T-helper 2 cell treated with Interferon-gamma antibody and Interleukin-4, amounts not matched to agents 5 μg/mL and 100 μg/mL, for 36 hours (primary cell): ENCODE results near the gene ITPR2.
A peak's percentile ranks its signal among the peaks of the same experiment; 100 is the strongest.
"Not testable (repeated sequence)": the region's sequence is repeated elsewhere in the genome, so short reads cannot be mapped to it uniquely, and the experiment has no call there.

ENCODE experiments used
- DNase-seq: peaks from one replicate; pipeline ENCODE4 v3.0.0; 2021; ENCODE audit warnings: low spot score
- H3K27ac Mint-ChIP-seq: one replicate; pipeline ENCODE4 v1.8.0; 2021; ENCODE audit warnings: mild to moderate bottlenecking, mixed read lengths
- H3K27me3 Mint-ChIP-seq: one replicate; pipeline ENCODE4 v1.8.0; 2021; ENCODE audit warnings: low read depth, mixed read lengths
- H3K36me3 Mint-ChIP-seq: one replicate; pipeline ENCODE4 v1.8.0; 2021; ENCODE audit warnings: low read depth, mixed read lengths
- H3K4me1 Mint-ChIP-seq: one replicate; pipeline ENCODE4 v1.8.0; 2021; ENCODE audit warnings: low read depth, mixed read lengths
- H3K4me3 Mint-ChIP-seq: one replicate; pipeline ENCODE4 v1.8.0; 2022; ENCODE audit warnings: mild to moderate bottlenecking, moderate library complexity, mixed read lengths
- H3K9me3 Mint-ChIP-seq: one replicate; pipeline ENCODE4 v1.8.0; 2021; ENCODE audit warnings: mixed read lengths

The ITPR2 gene

DNA sequence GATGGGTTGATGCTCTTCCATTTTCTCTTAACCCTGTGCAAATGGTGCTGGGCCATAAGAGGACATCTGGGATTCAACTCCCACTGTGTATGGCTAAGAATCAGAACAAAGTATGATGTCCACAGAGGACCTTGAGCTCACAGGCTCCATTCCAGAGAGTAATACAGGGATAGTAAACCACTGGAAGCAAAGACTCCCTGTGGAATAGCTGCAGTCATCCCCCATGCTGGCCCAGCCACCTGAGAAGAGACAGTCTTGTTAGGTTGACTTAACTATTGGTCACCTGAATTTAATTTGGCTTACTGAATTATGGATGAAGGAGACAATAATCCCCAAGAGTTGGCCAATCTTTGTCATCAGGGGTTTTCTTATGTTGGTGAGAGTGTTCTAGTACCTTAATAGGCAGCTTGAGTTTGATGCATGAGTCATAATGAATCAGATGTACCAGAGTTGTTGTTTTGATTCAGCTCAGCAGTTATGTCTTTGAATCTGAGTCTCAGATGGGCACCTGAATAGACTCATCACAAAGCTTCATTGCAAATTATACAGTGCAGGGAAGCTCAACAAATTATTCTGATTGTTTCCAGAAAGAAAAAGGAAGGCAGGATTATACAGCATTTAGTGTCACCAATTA lies 514.9 kb downstream of the ITPR2 start:
- peaks cover 9% of the 10 kb centered on the region for H3K27me3 Mint-ChIP-seq
- H3K36me3 Mint-ChIP-seq, result no peaks in the 10 kb centered on the region
- peaks cover 14% of the 10 kb centered on the region for H3K9me3 Mint-ChIP-seq
- no peaks in the 10 kb centered on the region for H3K4me1 Mint-ChIP-seq
- DNase-seq, result no peak
- no peak overlapping the region for H3K27ac Mint-ChIP-seq
- no peak overlapping the region for H3K4me3 Mint-ChIP-seq

DNA sequence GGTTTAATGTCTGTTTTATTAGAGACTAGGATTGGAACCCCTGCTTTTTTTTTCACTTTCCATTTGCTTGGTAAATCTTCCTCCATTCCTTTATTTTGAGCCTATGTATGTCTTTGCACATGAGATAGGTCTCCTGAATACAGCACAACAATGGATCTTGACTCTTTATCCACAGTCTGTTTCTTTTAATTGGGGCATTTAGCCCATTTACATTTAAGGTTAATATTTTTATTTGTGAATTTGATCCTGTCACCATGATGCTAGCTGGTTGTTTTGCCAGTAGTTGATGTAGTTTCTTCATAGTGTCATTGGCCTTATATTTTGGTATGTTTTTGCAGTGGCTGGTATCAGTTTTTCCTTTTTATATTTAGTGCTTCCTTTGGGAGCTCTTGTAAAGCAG lies 518.9 kb downstream of the ITPR2 start:
- H3K4me3 Mint-ChIP-seq, H3K27ac Mint-ChIP-seq, DNase-seq, H3K36me3 Mint-ChIP-seq, H3K4me1 Mint-ChIP-seq: not testable (repeated sequence)
- H3K27me3 Mint-ChIP-seq, result peaks cover 15% of the 10 kb centered on the region
- peaks cover 20% of the 10 kb centered on the region for H3K9me3 Mint-ChIP-seq

DNA sequence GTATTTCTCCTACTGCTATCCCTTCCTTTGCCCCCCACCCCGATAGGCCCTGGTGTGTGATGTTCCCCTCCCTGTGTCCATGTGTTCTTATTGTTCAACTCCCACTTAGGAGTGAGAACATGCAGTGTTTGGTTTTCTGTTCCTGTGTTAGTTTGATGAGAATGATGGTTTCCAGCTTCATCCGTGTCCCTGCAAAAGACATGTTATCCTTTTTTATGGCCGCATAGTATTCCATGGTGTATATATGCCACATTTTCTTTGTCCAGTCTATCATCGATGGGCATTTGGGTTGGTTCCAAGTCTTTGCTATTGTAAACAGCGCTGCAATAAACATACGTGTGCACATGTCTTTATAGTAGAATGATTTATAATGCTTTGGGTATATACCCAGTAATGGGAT lies 522.5 kb downstream of the ITPR2 start:
- not testable (repeated sequence) for H3K4me1 Mint-ChIP-seq, H3K4me3 Mint-ChIP-seq, H3K36me3 Mint-ChIP-seq, H3K27ac Mint-ChIP-seq, DNase-seq
- Mint-ChIP-seq H3K9me3 (peaks cover 20% of the 10 kb centered on the region), H3K27me3 (peaks cover 23% of the 10 kb centered on the region)

DNA sequence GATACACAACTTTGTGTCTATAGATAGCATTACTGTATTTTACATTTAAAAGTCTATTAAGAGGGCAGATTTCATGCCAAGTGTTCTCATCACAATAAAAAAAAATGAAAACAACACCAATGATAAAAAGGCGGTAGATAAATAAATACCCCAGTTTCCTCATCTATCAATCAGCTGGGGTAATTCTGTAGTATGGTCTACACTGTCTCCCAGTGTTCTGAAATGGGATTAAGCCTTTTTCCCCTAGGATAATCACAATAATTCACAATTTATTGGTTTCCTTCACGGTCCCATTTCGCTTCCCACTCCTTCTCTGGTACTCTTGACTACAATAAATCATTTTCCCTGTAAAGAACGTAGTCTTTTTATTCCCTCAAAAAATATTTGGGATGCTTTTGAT lies 523.4 kb downstream of the ITPR2 start:
- Mint-ChIP-seq H3K27me3 (peaks cover 26% of the 10 kb centered on the region), H3K4me1 (no peaks in the 10 kb centered on the region), H3K27ac (no peak overlapping the region), H3K4me3 (no peak overlapping the region), H3K9me3 (peaks cover 20% of the 10 kb centered on the region), H3K36me3 (no peaks in the 10 kb centered on the region)
- no peak for DNase-seq

DNA sequence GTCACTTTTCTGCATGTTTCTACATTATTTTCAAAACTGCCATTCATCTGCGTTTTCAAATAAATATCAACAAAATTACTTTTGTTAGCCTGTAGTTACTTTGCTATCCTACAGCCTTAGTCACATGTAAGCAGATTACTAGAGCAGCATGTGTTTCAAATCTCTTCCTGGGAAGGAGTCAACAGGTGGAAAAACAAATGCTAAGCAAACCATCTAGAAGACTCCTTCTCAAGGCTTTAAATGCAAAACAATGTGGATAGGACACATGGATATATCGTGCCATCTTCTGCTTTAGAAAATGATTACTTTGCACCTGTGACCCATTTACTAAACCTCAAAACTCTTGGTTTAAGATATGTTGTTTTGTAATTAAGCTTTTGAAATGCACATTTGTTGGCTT lies 528.7 kb downstream of the ITPR2 start:
- DNase-seq, result no peak
- no peaks in the 10 kb centered on the region for H3K36me3 Mint-ChIP-seq
- H3K4me1 Mint-ChIP-seq, result peaks cover 5% of the 10 kb centered on the region
- no peak overlapping the region for H3K4me3 Mint-ChIP-seq
- H3K27me3 Mint-ChIP-seq, result peaks cover 40% of the 10 kb centered on the region
- H3K9me3 Mint-ChIP-seq, result no peaks in the 10 kb centered on the region
- H3K27ac Mint-ChIP-seq, result no peak overlapping the region

DNA sequence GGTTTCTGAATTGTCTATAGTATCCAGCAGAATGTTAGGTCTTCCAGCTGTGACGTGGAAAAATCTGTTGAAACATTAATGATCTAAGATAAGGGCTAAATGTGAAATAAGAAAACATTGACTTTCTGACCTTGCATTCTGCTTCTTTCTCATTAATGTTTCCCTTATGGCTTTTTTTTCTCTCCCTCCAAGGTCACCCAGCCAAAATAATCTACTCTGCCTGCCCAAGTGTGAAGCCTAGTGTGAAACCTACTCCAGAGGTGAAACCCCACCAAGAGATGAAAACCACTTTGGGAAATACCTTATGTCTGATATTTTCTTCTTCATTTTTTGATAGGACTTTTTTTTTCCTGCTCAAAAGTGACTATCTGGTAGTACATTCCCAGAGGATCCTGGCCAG lies 529.6 kb downstream of the ITPR2 start:
- no peaks in the 10 kb centered on the region for H3K36me3 Mint-ChIP-seq
- DNase-seq, result no peak

DNA sequence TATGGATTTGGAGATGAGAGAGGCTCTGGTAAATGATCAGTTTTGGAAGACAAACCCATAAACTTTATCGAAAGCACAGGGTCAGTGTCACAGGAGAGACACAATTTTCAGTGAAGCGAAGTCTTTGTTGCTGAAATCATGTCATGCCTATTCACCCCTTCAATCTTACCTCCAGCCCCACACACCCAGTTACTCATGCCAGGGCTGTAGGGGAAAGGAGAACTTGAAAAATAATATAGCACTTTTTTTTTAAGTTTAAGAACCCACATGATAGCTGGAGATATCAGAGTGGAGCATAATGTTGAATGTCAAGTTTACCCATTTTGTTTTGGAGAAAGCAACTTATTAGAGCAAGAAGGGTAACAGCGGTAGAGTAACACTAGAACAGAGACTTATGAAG lies 530.2 kb downstream of the ITPR2 start:
- H3K27me3 Mint-ChIP-seq, result peaks cover 35% of the 10 kb centered on the region
- H3K27ac Mint-ChIP-seq, result no peak overlapping the region

More for the DNA sequence above, 529.6 kb downstream of the ITPR2 start:
- Mint-ChIP-seq H3K9me3 (no peaks in the 10 kb centered on the region), H3K27ac (no peak overlapping the region), H3K4me1 (peaks cover 14% of the 10 kb centered on the region), H3K27me3 (peaks cover 38% of the 10 kb centered on the region), H3K4me3 (no peak overlapping the region)

DNA sequence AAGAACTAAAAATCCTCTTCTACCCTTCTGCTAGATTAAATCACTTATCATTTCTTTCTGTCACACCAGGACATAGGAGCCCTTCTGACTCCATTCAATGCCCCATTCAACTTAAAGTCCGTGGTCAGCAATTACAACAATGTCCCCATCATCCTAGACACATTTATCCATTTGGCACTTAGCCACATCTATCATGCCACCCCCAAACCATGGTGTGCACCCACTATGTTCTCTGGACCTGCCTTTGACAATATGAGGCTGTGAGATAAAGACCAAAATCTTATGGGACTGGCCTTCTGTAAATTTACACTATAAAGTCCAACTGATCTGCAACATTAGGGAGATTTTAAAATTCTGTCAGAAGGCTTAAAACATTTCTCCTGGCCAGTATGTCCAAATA lies 533.2 kb downstream of the ITPR2 start:
- no peak for DNase-seq
- H3K36me3 Mint-ChIP-seq, result no peaks in the 10 kb centered on the region
- H3K4me3 Mint-ChIP-seq, result peak overlapping the region; percentile 66
- H3K4me1 Mint-ChIP-seq, result peaks cover 20% of the 10 kb centered on the region
- H3K27me3 Mint-ChIP-seq, result peaks cover 31% of the 10 kb centered on the region
- peak overlapping the region; percentile 39 for H3K27ac Mint-ChIP-seq
- no peaks in the 10 kb centered on the region for H3K9me3 Mint-ChIP-seq

More for the DNA sequence above, 530.2 kb downstream of the ITPR2 start:
- Mint-ChIP-seq H3K4me1 (peaks cover 20% of the 10 kb centered on the region), H3K9me3 (no peaks in the 10 kb centered on the region), H3K4me3 (no peak overlapping the region), H3K36me3 (no peaks in the 10 kb centered on the region)
- no peak for DNase-seq

DNA sequence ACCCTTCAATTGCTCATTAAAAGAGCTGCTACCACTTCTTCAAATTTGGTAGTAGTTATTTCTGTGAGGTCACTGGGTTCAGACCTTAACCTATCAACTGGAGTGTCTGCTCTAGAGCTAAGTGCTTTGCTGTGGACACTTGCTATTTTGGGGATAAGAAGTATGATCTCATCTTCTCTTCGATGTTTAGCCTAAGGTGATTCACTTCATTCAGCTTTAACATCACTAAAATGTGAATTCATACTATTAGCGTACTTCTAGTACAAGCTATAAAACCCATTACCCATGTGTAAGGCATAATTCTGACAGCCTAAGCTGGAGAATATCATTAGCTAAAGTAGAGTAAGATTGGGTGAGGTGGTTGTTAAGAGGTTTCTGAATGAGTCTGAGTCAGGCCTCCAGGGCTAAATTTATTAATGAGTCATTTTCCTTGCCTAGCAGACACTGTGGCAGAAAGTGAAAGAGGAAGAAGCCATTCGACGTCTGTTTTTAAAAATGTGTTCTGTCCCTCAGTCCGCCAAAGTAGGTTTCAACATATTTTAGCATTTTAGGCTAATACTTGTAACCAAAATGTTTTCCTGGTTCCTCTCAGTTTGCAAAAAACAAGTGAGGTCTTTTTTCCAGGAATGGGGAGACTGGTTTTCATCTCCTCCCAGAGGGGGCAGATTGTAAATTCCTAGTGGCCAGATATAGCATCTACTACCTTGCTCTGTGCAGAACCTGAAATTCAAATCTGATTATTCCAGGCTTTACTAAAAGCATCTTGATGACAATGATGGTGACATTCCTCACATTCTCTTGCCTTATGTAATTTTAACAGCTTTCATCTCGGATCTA lies 534.0 kb downstream of the ITPR2 start:
- no peaks in the 10 kb centered on the region for H3K36me3 Mint-ChIP-seq
- peaks cover 30% of the 10 kb centered on the region for H3K27me3 Mint-ChIP-seq
- no peaks in the 10 kb centered on the region for H3K9me3 Mint-ChIP-seq
- peaks cover 20% of the 10 kb centered on the region for H3K4me1 Mint-ChIP-seq
- peak overlapping the region; percentile 53 for H3K27ac Mint-ChIP-seq
- peak; percentile 19 for DNase-seq
- H3K4me3 Mint-ChIP-seq, result peak overlapping the region; percentile 66

DNA sequence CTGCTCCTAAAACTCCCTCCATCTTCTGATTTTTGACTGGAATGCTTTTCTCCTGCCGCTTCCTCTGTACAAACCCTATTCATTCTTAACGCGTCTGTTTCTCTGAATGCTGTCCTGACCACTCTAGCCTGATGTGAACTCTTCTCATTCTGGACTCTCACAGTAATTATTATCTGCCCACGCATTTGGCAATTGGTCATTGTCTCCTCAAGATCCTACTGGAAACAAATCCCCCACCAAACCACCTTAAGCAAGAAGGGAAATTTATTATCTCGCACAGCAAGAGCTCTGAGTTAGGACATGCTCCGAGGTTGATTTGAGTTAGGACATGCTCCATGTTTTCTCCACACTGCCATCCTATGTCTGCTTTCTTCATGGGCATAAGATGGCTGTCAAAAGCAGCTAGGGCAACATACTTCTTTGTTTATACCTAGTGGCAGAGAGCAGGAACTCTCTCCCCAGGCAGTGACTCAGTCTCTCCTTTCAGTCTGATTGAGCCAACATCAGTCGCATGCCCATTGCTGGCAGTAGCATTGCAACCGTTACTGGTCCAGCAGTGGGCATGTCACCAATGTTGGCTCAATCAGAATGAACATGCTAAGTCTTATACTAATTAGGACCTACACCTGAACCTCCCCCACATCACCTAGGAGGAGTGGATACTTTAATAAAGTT lies 535.5 kb downstream of the ITPR2 start:
- no peaks in the 10 kb centered on the region for H3K9me3 Mint-ChIP-seq
- peaks cover 20% of the 10 kb centered on the region for H3K4me1 Mint-ChIP-seq
- no peak overlapping the region for H3K27ac Mint-ChIP-seq
- DNase-seq, result no peak
- H3K27me3 Mint-ChIP-seq, result peaks cover 19% of the 10 kb centered on the region
- no peaks in the 10 kb centered on the region for H3K36me3 Mint-ChIP-seq
- no peak overlapping the region for H3K4me3 Mint-ChIP-seq

DNA sequence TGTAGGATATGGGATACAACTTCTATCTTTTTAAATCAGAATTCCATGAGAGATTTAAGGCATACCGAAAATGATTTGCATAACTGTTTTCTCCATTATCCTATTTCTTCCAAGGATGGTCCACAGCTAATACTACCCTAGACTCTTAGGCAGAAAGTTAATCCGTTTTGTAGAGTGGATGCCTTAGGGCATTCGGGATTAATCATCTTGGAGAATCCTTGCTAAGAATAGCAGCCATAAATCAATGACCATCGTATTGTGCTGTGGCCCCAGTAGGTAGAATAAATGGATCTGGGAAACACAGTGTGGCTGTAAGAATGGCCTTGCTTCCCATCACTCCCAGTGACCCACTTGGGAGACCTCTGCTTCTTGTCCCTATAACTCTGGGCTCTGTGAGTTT lies 538.0 kb downstream of the ITPR2 start:
- H3K9me3 Mint-ChIP-seq, result no peaks in the 10 kb centered on the region
- peaks cover 12% of the 10 kb centered on the region for H3K27me3 Mint-ChIP-seq
- peaks cover 20% of the 10 kb centered on the region for H3K4me1 Mint-ChIP-seq
- no peak for DNase-seq
- H3K4me3 Mint-ChIP-seq, result no peak overlapping the region
- H3K27ac Mint-ChIP-seq, result no peak overlapping the region
- H3K36me3 Mint-ChIP-seq, result no peaks in the 10 kb centered on the region

DNA sequence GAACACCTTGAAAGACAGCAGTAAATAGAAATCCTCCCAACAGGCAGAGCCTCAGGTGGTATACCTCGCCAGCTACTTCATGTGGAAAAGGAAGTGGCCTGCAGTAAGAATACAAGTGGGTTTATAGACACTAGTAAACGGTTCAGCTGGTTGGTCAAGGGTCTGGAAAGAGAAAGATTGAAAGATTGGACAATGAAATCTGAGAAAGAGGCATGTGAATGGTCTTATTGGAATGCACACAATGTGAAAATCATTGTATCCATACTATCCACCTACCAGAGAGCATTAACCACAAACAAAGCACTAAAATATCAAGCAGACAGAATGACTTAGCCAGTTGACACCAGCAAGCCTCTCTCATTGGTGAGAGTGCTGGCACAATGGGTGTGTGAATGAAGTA lies 539.4 kb downstream of the ITPR2 start:
- Mint-ChIP-seq H3K4me1 (peaks cover 8% of the 10 kb centered on the region), H3K27me3 (peaks cover 7% of the 10 kb centered on the region), H3K4me3 (no peak overlapping the region), H3K9me3 (no peaks in the 10 kb centered on the region), H3K36me3 (no peaks in the 10 kb centered on the region), H3K27ac (no peak overlapping the region)
- DNase-seq, result no peak

DNA sequence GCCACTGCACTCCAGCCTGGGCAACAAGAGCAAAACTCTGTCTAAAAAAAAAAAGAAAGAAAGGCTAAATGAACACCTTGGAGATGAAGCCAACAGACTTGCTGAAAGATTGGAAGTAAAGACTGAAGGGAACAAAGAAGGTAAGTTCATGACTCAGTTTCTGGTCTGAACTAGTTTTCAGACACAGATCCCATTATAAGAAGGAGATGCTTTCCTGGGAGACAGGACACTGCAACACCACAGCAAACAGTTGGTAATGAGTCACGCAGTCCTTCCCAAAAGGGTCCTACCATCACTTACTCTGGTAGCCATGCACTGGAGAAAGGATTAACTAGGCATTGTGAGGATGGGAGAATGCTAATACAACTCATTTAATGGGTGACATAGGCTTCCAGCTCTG lies 540.4 kb downstream of the ITPR2 start:
- Mint-ChIP-seq H3K36me3 (no peaks in the 10 kb centered on the region), H3K27ac (no peak overlapping the region), H3K4me1 (no peaks in the 10 kb centered on the region), H3K4me3 (no peak overlapping the region), H3K9me3 (no peaks in the 10 kb centered on the region), H3K27me3 (peaks cover 7% of the 10 kb centered on the region)
- DNase-seq, result no peak

DNA sequence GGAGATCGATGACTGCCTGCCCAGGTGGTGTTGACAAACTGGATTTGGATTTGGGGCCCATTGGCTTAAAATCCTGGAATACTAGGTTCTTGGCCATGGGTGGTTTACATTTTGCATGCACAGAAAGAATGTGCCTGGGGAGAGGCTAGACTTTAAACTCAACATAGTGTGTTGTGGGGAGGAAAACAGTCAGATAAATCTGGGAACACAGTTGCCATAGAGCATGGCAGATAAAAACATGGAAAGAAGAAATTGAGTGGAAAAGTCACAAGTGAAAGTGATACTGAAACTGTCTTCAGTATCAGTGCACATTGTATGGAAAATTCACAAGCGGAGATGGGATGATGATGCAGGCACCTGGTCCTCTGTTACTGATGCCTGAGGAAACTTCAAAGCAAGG lies 542.4 kb downstream of the ITPR2 start:
- no peak for DNase-seq

More for the DNA sequence above, 542.4 kb downstream of the ITPR2 start:
- Mint-ChIP-seq H3K4me1 (no peaks in the 10 kb centered on the region), H3K27ac (no peak overlapping the region), H3K9me3 (no peaks in the 10 kb centered on the region), H3K27me3 (peaks cover 5% of the 10 kb centered on the region), H3K4me3 (no peak overlapping the region), H3K36me3 (no peaks in the 10 kb centered on the region)
